GM12891 (cell line): ENCODE measurements around the gene FANCC.

Experiments used
- DNase-seq: peaks from one replicate; pipeline ENCODE4 v3.0.0; 2011; ENCODE audit warnings: low spot score; ENCODE audit not compliant: insufficient read length
- FAIRE-seq: peaks from 2 replicates; lab custom pipeline; 2011; peaks lifted over from hg19 to GRCh38; lab: Jason Lieb, UNC
- PAX5 ChIP-seq: IDR thresholded peaks from 2 replicates; pipeline ENCODE4 v1.6.1; 2011; ENCODE audit warnings: low read length, moderate library complexity, mild to moderate bottlenecking; ENCODE audit not compliant: insufficient read depth, severe bottlenecking
- POLR2A ChIP-seq: IDR thresholded peaks from 2 replicates; pipeline ENCODE4 v1.6.1; 2011; ENCODE audit warnings: low read depth, low read length, control low read depth
- POLR2AphosphoS5 ChIP-seq: IDR thresholded peaks from 2 replicates; pipeline ENCODE4 v1.6.1; 2011; ENCODE audit warnings: low read depth, low read length, control low read depth
- POU2F2 ChIP-seq: IDR thresholded peaks from 2 replicates; pipeline ENCODE4 v1.6.1; 2011; ENCODE audit warnings: low read depth, mild to moderate bottlenecking, control low read depth, low read length, moderate library complexity
- SPI1 ChIP-seq: IDR thresholded peaks from 2 replicates; pipeline ENCODE4 v1.6.1; 2011; ENCODE audit warnings: low read depth, low read length, control low read depth
- TAF1 ChIP-seq: IDR thresholded peaks from 2 replicates; pipeline ENCODE4 v1.6.1; 2011; ENCODE audit warnings: low read depth, low read length, control low read depth

The FANCC gene

GRCh38 chr9:95246547-95246946 is 71.0 kb downstream of the FANCC start:
- DNase-seq (no peak), FAIRE-seq (peak; percentile 45)
- TF ChIP-seq PAX5 (no peak), SPI1 (no peak), POLR2AphosphoS5 (no peak), POLR2A (no peak), TAF1 (no peak), POU2F2 (no peak)

- DNase-seq = no peak
- TF ChIP-seq POLR2AphosphoS5 (no peak), TAF1 (no peak), SPI1 (no peak), POLR2A (no peak), POU2F2 (no peak), PAX5 (no peak)
- FAIRE-seq = no peak
Measured at GRCh38 chr9:95242613-95243012, 74.9 kb downstream of the FANCC start.

- DNase-seq = no peak
- no peak for TF ChIP-seq POLR2AphosphoS5
- no peak for TF ChIP-seq POU2F2
- no peak for TF ChIP-seq TAF1
- no peak for TF ChIP-seq POLR2A
- TF ChIP-seq PAX5 = no peak
- no peak for TF ChIP-seq SPI1
- no peak for FAIRE-seq
Measured at GRCh38 chr9:95239071-95239470, 78.4 kb downstream of the FANCC start.

- DNase-seq (no peak), FAIRE-seq (no peak)
- TF ChIP-seq SPI1 = no peak
- TF ChIP-seq PAX5 = no peak
- TF ChIP-seq TAF1 = no peak
- TF ChIP-seq POLR2AphosphoS5 = no peak
- TF ChIP-seq POU2F2 = no peak
- TF ChIP-seq POLR2A = no peak
Measured at GRCh38 chr9:95237336-95237735, 80.2 kb downstream of the FANCC start.

GRCh38 chr9:95230046-95230445 is 87.5 kb downstream of the FANCC start:
- DNase-seq (no peak), FAIRE-seq (no peak)
- no peak for TF ChIP-seq POLR2A
- no peak for TF ChIP-seq POU2F2
- TF ChIP-seq SPI1 = no peak
- TF ChIP-seq PAX5 = no peak
- TF ChIP-seq POLR2AphosphoS5 = no peak
- no peak for TF ChIP-seq TAF1

GRCh38 chr9:95229230-95229915 is 88.1 kb downstream of the FANCC start:
- DNase-seq (no peak), FAIRE-seq (no peak)

GRCh38 chr9:95226921-95227320 is 90.6 kb downstream of the FANCC start:
- TF ChIP-seq POLR2AphosphoS5 = no peak
- no peak for TF ChIP-seq TAF1
- TF ChIP-seq SPI1 = no peak
- no peak for TF ChIP-seq PAX5
- no peak for TF ChIP-seq POLR2A
- TF ChIP-seq POU2F2 = no peak
- DNase-seq = no peak
- FAIRE-seq = no peak

More at GRCh38 chr9:95229230-95229915, 88.1 kb downstream of the FANCC start:
- TF ChIP-seq TAF1 (no peak), POU2F2 (no peak), SPI1 (no peak), POLR2AphosphoS5 (no peak), POLR2A (no peak), PAX5 (no peak)

- no peak for DNase-seq
- TF ChIP-seq PAX5 (no peak), SPI1 (no peak), POU2F2 (no peak), TAF1 (no peak), POLR2AphosphoS5 (no peak), POLR2A (no peak)
- FAIRE-seq = no peak
Measured at GRCh38 chr9:95225726-95226106, 91.8 kb downstream of the FANCC start.

- DNase-seq = no peak
- TF ChIP-seq POLR2AphosphoS5 = no peak
- TF ChIP-seq SPI1 = no peak
- TF ChIP-seq TAF1 = no peak
- TF ChIP-seq PAX5 = no peak
- no peak for TF ChIP-seq POLR2A
- no peak for FAIRE-seq
Measured at GRCh38 chr9:95225076-95225725, 92.3 kb downstream of the FANCC start.
